ENCODE measurements around the gene BRD9.

- TF ChIP-seq, protein P1, sequence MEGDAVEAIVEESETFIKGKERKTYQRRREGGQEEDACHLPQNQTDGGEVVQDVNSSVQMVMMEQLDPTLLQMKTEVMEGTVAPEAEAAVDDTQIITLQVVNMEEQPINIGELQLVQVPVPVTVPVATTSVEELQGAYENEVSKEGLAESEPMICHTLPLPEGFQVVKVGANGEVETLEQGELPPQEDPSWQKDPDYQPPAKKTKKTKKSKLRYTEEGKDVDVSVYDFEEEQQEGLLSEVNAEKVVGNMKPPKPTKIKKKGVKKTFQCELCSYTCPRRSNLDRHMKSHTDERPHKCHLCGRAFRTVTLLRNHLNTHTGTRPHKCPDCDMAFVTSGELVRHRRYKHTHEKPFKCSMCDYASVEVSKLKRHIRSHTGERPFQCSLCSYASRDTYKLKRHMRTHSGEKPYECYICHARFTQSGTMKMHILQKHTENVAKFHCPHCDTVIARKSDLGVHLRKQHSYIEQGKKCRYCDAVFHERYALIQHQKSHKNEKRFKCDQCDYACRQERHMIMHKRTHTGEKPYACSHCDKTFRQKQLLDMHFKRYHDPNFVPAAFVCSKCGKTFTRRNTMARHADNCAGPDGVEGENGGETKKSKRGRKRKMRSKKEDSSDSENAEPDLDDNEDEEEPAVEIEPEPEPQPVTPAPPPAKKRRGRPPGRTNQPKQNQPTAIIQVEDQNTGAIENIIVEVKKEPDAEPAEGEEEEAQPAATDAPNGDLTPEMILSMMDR (IDR thresholded peaks at IDR 0.05) = no peak
- TF ChIP-seq EP300 (IDR thresholded peaks at IDR 0.05) (no peak), POLR2AphosphoS5 (IDR thresholded peaks at IDR 0.05) (no peak)
Observed at GRCh38 chr5:891837-892393, 686 bp downstream of the BRD9 start.

All from esophagus muscularis mucosa (tissue), 4 donors.